ENCODE data around the gene SH3BGRL. TPM values are rescaled to one million over a fixed set of nuclear protein-coding genes. Genes with fewer than 3 reads are reported as not detected.

The SH3BGRL gene
- total and polyA plus RNA-seq, 9 of the 15 experiments (the other 6 are each of a cell fraction or from before 2014, with no cell fraction given): 21.3 to 74.3 (median 45.4) TPM

DNA sequence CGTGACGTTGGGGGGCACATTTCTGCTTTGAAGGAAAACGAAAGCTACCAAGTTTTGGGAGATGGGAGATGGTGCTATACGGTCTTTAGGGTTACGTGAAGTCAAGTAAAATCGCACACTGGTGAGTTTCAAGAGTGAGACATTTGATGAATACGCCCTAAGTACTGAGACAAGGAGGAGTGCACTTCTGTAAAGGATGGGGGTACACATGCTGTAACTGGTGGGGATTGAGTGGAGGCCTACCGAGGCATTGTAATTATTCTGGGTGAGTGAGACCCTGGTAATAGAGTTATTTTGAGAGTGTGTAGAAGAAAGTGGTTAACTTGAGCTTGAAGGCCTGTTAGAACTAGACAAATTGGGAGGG lies 536 bp downstream of the SH3BGRL start:
- Histone ChIP-seq H3K36me3 (ENCODE audit: control insufficient read depth, insufficient read depth, low read length) (no peaks in the 10 kb centered on the region), H2AFZ (ENCODE audit: low read depth, low read length) (peak overlapping the region; percentile 76; the same call in 1 of the 2 replicates), H3K9me3 (replicated peaks; ENCODE audit: control insufficient read depth, insufficient read depth, low read depth, low read length) (no peaks in the 10 kb centered on the region), H3K27ac (ENCODE audit: extremely low read depth, low read depth, low read length) (peak overlapping the region; percentile 79), H3K9ac (ENCODE audit: insufficient read depth in 1 of 2, low read depth in 2 of 2, low read length in 2 of 2) (peak overlapping the region; percentile 72 to 76; a peak in 3 of 4 replicates), H4K20me1 (replicated peaks; ENCODE audit: control insufficient read depth, insufficient read depth, low read length) (no peaks in the 10 kb centered on the region), H3K4me2 (ENCODE audit: insufficient read depth, low read length) (peak overlapping the region; percentile 81), H3K4me3 (peak overlapping the region; percentile 49), H3K4me1 (replicated peaks in 1 of 2; ENCODE audit: control insufficient read depth in 2 of 2, insufficient read depth in 2 of 2, low read length in 2 of 2) (0 out of 5 replicates have a peak, but pooled peaks cover 0 to 3% of the 10 kb centered on the region in 2 experiments), H3K79me2 (ENCODE audit: control insufficient read depth, insufficient read depth, low read length) (peaks cover 40% of the 10 kb centered on the region), H3K9me1 (ENCODE audit: control insufficient read depth, insufficient read depth, low read length) (no peaks in the 10 kb centered on the region), H3K27me3 (ENCODE audit: control insufficient read depth in 2 of 2, insufficient read depth in 2 of 2, low read length in 2 of 2) (no peaks in the 10 kb centered on the region)
- 0% methylated on average over 5 of the region's 8 CpGs for WGBS (ENCODE audit: insufficient coverage, low coverage, missing lambda C conversion rate)
- CTCF ChIA-PET (ENCODE audit: low intra/inter-chr PET ratio): no interaction called here
- BruUV-seq (replicated peaks): TSS peak; percentile 57
- DNase-seq (ENCODE audit: extremely low read depth in 1 of 4, low spot score in 3 of 4): peak in 1 of 4 experiments; percentile 2
- no peak for FAIRE-seq
- POLR2A ChIA-PET: interaction anchor here (0.6 to 1.9 kb wide), 3 partner anchors 8 to 27 kb away, joined by 3 to 8 read pairs (median 3); no protein-coding TSS in a partner anchor
- in situ Hi-C loops (cut with MboI): no loop called here
- intact Hi-C loops (cut with micrococcal nuclease): loop anchor here (5.0 kb wide), 1 partner anchor 80 kb away; no protein-coding TSS in a partner anchor
- ATAC-seq: peak; percentile 65
- TF ChIP-seq CBX2 (IDR thresholded peaks at IDR 0.05; ENCODE audit: insufficient read depth, low read length, poor library complexity, severe bottlenecking) (no peak), SNRNP70 (optimal IDR thresholded peaks at IDR 0.05; ENCODE audit: low read depth, low read length) (no peak), MCM5 (IDR thresholded peaks at IDR 0.05; ENCODE audit: low read depth) (no peak), ZNF785 (CRISPR knock-in tag; IDR thresholded peaks at IDR 0.05) (no peak), CLOCK (CRISPR knock-in tag; IDR thresholded peaks at IDR 0.05; ENCODE audit: borderline replicate concordance) (no peak), SRSF7 (optimal IDR thresholded peaks at IDR 0.05; ENCODE audit: low read depth, low read length) (no peak), ZHX1 (conservative IDR thresholded peaks at IDR 0.05; ENCODE audit: low read length) (no peak), ZNF253 (CRISPR knock-in tag; conservative IDR thresholded peaks at IDR 0.05) (no peak), GABPA (tag; conservative IDR thresholded peaks at IDR 0.05; ENCODE audit: low read depth) (no peak), ZNF277 (CRISPR knock-in tag; IDR thresholded peaks at IDR 0.05; ENCODE audit: borderline replicate concordance) (no peak), SREBF1 (IDR thresholded peaks at IDR 0.05; ENCODE audit: borderline replicate concordance, low read depth, low read length) (no peak), IRF2 (CRISPR knock-in tag; IDR thresholded peaks at IDR 0.05) (no peak), ZNF121 (CRISPR knock-in tag; conservative IDR thresholded peaks at IDR 0.05) (no peak), LCOR (CRISPR knock-in tag; IDR thresholded peaks at IDR 0.05) (no peak)
- TF ChIP-seq, protein P1, sequence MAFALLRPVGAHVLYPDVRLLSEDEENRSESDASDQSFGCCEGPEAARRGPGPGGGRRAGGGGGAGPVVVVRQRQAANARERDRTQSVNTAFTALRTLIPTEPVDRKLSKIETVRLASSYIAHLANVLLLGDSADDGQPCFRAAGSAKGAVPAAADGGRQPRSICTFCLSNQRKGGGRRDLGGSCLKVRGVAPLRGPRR (CRISPR knock-in tag; IDR thresholded peaks at IDR 0.05): no peak
